ENCODE data around the gene P2RX4. TPM values are rescaled to one million over a fixed set of nuclear protein-coding genes. Genes with fewer than 3 reads are reported as not detected.
"Not testable (repeated sequence)": the region's sequence is repeated elsewhere in the genome, so short reads cannot be mapped to it uniquely, and the experiment has no call there.

The P2RX4 gene
- total RNA-seq, 6 experiments from 2014 or later: 11.5 to 79.7 (median 21.9) TPM

- H3K4me1 ChIP-seq: peaks cover 0 to 30% (median 9%) of the 10 kb centered on the region in 4 donors
- H3K27me3 ChIP-seq, H3K4me3 ChIP-seq, H3K9me3 ChIP-seq, H3K36me3 ChIP-seq, H3K27ac ChIP-seq: not testable (repeated sequence)
- TF ChIP-seq CTCF (IDR thresholded peaks at IDR 0.05): peak; percentile 75 to 90 (median 86)
- DNase-seq (peak; percentile 73 to 74 (median 73)), ATAC-seq (peak; percentile 74 to 76 (median 74))
- WGBS (ENCODE audit: insufficient coverage, low coverage, low lambda C conversion rate, missing lambda C conversion rate): 53% methylated on average over 15 of the region's 19 CpGs
- intact Hi-C loops (cut with DNase I): loop anchor here (10.0 kb wide), 2 partner anchors 95 to 105 kb away; partner anchors contain the start of gene P2RX7 (in 1 of the 2)
Observed at GRCh38 chr12:121229826-121230537, 20.1 kb downstream of the P2RX4 start.

GRCh38 chr12:121230538-121230907, 20.6 kb downstream of the P2RX4 start:
- Histone ChIP-seq H3K9me3 (no peaks in the 10 kb centered on the region), H3K36me3 (peaks cover 0 to 2% (median 0%) of the 10 kb centered on the region in 4 donors), H3K27ac (no peak overlapping the region), H3K4me1 (peaks cover 0 to 30% (median 9%) of the 10 kb centered on the region in 4 donors), H3K4me3 (no peak overlapping the region), H3K27me3 (no peaks in the 10 kb centered on the region)
- WGBS (ENCODE audit: insufficient coverage, low coverage, low lambda C conversion rate, missing lambda C conversion rate): 88% methylated on average over 8 of the region's 12 CpGs
- DNase-seq: no peak
- intact Hi-C loops (cut with DNase I): no loop called here
- TF ChIP-seq POLR2A (IDR thresholded peaks at IDR 0.05) (no peak), CTCF (IDR thresholded peaks at IDR 0.05) (peak in 1 of 4 donors; percentile 5)
- no peak for ATAC-seq

- peaks cover 0 to 6% (median 3%) of the 10 kb centered on the region in 4 donors for H3K36me3 ChIP-seq
- no peak for TF ChIP-seq POLR2A (IDR thresholded peaks at IDR 0.05)
- TF ChIP-seq CTCF (IDR thresholded peaks at IDR 0.05): no peak
Observed at GRCh38 chr12:121232163-121232562, 22.2 kb downstream of the P2RX4 start.

GRCh38 chr12:121232977-121233627, 23.2 kb downstream of the P2RX4 start:
- no peak overlapping the region for H3K27ac ChIP-seq
- intact Hi-C loops (cut with DNase I): no loop called here
- ATAC-seq (no peak), DNase-seq (no peak)
- TF ChIP-seq CTCF (IDR thresholded peaks at IDR 0.05) (no peak), POLR2A (IDR thresholded peaks at IDR 0.05) (no peak)
- no peaks in the 10 kb centered on the region for H3K27me3 ChIP-seq
- no peaks in the 10 kb centered on the region for H3K9me3 ChIP-seq
- WGBS (ENCODE audit: insufficient coverage, low coverage, low lambda C conversion rate, missing lambda C conversion rate): 92% methylated on average over 5 of the region's 14 CpGs
- H3K4me1 ChIP-seq: peaks cover 0 to 26% (median 3%) of the 10 kb centered on the region in 4 donors
- peaks cover 0 to 6% (median 3%) of the 10 kb centered on the region in 4 donors for H3K36me3 ChIP-seq
- no peak overlapping the region for H3K4me3 ChIP-seq

More at GRCh38 chr12:121232163-121232562, 22.2 kb downstream of the P2RX4 start:
- DNase-seq (no peak), ATAC-seq (no peak)
- intact Hi-C loops (cut with DNase I): no loop called here
- Histone ChIP-seq H3K27ac (no peak overlapping the region), H3K4me1 (peaks cover 0 to 24% (median 5%) of the 10 kb centered on the region in 4 donors), H3K27me3 (no peaks in the 10 kb centered on the region), H3K9me3 (no peaks in the 10 kb centered on the region), H3K4me3 (no peak overlapping the region)
- WGBS (ENCODE audit: insufficient coverage, low coverage, low lambda C conversion rate, missing lambda C conversion rate): 100% methylated on average over 5 of the region's 16 CpGs

Data from right lobe of liver (tissue), 6 donors.